ENCODE measurements around the gene COG2.

The COG2 gene

DNA sequence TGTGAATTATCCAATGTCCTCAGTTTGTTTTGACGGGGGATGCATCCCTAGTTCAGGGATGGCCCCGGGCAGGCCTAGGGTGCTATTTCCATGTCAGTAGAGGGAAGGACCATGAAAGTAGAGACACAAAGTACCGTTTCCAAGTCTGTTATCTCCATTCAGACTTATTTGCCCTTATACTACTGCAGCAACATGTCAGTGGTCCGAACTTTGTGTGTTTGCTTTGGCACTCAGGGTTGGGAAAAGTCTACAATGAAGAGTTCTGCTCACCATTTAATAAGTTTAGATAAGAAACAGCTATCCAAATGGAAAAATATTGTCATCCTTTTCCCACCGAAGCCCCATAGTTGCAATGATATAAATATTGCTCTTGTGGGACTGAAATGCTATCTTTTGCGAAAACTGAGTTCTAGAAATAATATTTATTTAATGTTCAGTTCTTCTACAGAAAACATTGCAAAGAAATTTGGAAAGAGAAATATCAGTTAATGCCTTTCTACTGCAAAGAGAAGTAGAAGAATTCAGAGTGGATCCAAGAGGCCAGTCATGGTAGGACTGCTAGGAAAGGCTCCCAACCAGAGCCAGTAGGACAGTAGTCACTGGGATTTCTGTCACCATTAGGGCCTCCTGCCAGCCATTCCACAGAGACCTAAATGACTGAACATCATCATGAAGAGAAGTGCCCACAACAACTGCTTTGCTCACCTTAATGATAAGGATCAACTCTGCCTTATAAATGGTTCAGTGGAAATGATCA is 83.2 kb downstream of the COG2 start:
- no peak for TF ChIP-seq CTCF (IDR thresholded peaks at IDR 0.05)
- no peak overlapping the region for H3K27ac ChIP-seq

GRCh38 chr1:230728710-230729392 is 86.6 kb downstream of the COG2 start:
- H3K4me3 ChIP-seq (ENCODE audit: low read depth, low read length) = no peak overlapping the region
- H3K27ac ChIP-seq = no peak overlapping the region
- H2AFZ ChIP-seq = peak overlapping the region; percentile 33
- no peaks in the 10 kb centered on the region for H3K9me3 ChIP-seq (ENCODE audit: control insufficient read depth, low read length)
- no peak for TF ChIP-seq CTCF (IDR thresholded peaks at IDR 0.05)
- H3K4me2 ChIP-seq (ENCODE audit: low read length) = no peak overlapping the region
- no peak overlapping the region for H3K9ac ChIP-seq
- H3K4me1 ChIP-seq = peaks cover 3% of the 10 kb centered on the region
- no peaks in the 10 kb centered on the region for H3K79me2 ChIP-seq
- no peaks in the 10 kb centered on the region for H3K36me3 ChIP-seq (ENCODE audit: control insufficient read depth, insufficient read depth, low read length)
- H3K27me3 ChIP-seq (ENCODE audit: control insufficient read depth, insufficient read depth, low read length) = no peaks in the 10 kb centered on the region

More for the DNA sequence above, 83.2 kb downstream of the COG2 start:
- H3K36me3 ChIP-seq (ENCODE audit: control insufficient read depth, insufficient read depth, low read length) = no peaks in the 10 kb centered on the region
- no peaks in the 10 kb centered on the region for H3K9me3 ChIP-seq (ENCODE audit: control insufficient read depth, low read length)
- H2AFZ ChIP-seq = no peak overlapping the region
- H3K4me3 ChIP-seq (ENCODE audit: low read depth, low read length) = no peak overlapping the region
- no peak overlapping the region for H3K4me2 ChIP-seq (ENCODE audit: low read length)
- H3K79me2 ChIP-seq = no peaks in the 10 kb centered on the region
- no peaks in the 10 kb centered on the region for H3K27me3 ChIP-seq (ENCODE audit: control insufficient read depth, insufficient read depth, low read length)
- peaks cover 3% of the 10 kb centered on the region for H3K4me1 ChIP-seq
- H3K9ac ChIP-seq = no peak overlapping the region

DNA sequence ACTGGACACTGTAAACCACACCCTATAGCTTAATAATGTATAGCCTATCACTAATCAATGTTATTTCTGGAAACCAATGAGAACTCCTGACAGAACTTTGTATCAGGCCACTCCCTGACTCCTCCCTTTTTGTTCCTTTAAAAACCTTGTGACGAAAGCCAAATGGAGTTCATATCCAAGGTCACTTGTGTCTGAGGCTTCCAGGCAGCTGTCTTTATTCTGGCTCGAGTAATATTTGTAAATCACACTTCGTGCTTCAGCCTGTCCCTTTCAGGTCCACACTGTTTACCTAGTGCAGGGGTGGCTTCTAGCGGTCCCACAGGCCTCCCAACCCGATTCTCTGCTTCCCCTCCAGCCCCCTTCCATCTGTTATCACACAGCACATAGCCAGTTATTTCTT is 88.7 kb downstream of the COG2 start:
- no peak overlapping the region for H3K4me3 ChIP-seq (ENCODE audit: low read depth, low read length)
- H3K36me3 ChIP-seq (ENCODE audit: control insufficient read depth, insufficient read depth, low read length) = no peaks in the 10 kb centered on the region
- TF ChIP-seq CTCF (IDR thresholded peaks at IDR 0.05) = no peak
- no peaks in the 10 kb centered on the region for H3K79me2 ChIP-seq
- peaks cover 3% of the 10 kb centered on the region for H3K4me1 ChIP-seq
- no peak overlapping the region for H3K9ac ChIP-seq
- no peaks in the 10 kb centered on the region for H3K9me3 ChIP-seq (ENCODE audit: control insufficient read depth, low read length)
- H3K4me2 ChIP-seq (ENCODE audit: low read length) = no peak overlapping the region
- no peaks in the 10 kb centered on the region for H3K27me3 ChIP-seq (ENCODE audit: control insufficient read depth, insufficient read depth, low read length)
- no peak overlapping the region for H3K27ac ChIP-seq
- no peak overlapping the region for H2AFZ ChIP-seq

GRCh38 chr1:230735447-230735846 is 93.2 kb downstream of the COG2 start:
- H3K27ac ChIP-seq = no peak overlapping the region
- H3K4me2 ChIP-seq (ENCODE audit: low read length) = no peak overlapping the region
- H3K9me3 ChIP-seq (ENCODE audit: control insufficient read depth, low read length) = no peaks in the 10 kb centered on the region
- H3K4me3 ChIP-seq (ENCODE audit: low read depth, low read length) = no peak overlapping the region
- no peak overlapping the region for H3K9ac ChIP-seq
- H3K4me1 ChIP-seq = no peaks in the 10 kb centered on the region
- no peaks in the 10 kb centered on the region for H3K27me3 ChIP-seq (ENCODE audit: control insufficient read depth, insufficient read depth, low read length)
- no peaks in the 10 kb centered on the region for H3K36me3 ChIP-seq (ENCODE audit: control insufficient read depth, insufficient read depth, low read length)
- no peak for TF ChIP-seq CTCF (IDR thresholded peaks at IDR 0.05)
- no peak overlapping the region for H2AFZ ChIP-seq
- no peaks in the 10 kb centered on the region for H3K79me2 ChIP-seq

Data from parathyroid adenoma (tissue), 2 donors.